ENCODE results near the gene C14orf119.
"Not testable (repeated sequence)": the region's sequence is repeated elsewhere in the genome, so short reads cannot be mapped to it uniquely, and the experiment has no call there.

DNA sequence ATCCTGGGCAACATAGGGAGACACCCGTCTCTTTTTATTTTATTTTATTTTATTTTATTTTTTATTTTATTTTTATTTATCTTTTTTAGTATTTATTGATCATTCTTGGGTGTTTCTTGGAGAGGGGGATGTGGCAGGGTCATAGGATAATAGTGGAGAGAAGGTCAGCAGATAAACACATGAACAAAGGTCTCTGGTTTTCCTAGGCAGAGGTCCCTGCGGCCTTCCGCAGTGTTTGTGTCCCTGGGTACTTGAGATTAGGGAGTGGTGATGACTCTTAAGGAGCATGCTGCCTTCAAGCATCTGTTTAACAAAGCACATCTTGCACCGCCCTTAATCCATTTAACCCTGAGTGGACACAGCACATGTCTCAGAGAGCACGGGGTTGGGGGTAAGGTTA lies 12.3 kb downstream of the C14orf119 start:
- TF ChIP-seq, protein P1, sequence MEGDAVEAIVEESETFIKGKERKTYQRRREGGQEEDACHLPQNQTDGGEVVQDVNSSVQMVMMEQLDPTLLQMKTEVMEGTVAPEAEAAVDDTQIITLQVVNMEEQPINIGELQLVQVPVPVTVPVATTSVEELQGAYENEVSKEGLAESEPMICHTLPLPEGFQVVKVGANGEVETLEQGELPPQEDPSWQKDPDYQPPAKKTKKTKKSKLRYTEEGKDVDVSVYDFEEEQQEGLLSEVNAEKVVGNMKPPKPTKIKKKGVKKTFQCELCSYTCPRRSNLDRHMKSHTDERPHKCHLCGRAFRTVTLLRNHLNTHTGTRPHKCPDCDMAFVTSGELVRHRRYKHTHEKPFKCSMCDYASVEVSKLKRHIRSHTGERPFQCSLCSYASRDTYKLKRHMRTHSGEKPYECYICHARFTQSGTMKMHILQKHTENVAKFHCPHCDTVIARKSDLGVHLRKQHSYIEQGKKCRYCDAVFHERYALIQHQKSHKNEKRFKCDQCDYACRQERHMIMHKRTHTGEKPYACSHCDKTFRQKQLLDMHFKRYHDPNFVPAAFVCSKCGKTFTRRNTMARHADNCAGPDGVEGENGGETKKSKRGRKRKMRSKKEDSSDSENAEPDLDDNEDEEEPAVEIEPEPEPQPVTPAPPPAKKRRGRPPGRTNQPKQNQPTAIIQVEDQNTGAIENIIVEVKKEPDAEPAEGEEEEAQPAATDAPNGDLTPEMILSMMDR (IDR thresholded peaks at IDR 0.05), result not testable (repeated sequence)
- not testable (repeated sequence) for TF ChIP-seq EP300 (IDR thresholded peaks at IDR 0.05)

All from stomach (tissue), 4 donors.